IMR-90 (cell line): ENCODE results near the gene ZNF358.

Experiments
- CEBPB ChIP-seq: IDR thresholded peaks from 2 replicates; pipeline ENCODE4 v1.6.1; 2012; ENCODE audit warnings: low read depth, low read length, improper control_type of control experiment
- FOS ChIP-seq: fragments of 150-350 bp; IDR thresholded peaks from 2 replicates; pipeline ENCODE4 v1.6.1; 2016; ENCODE audit warnings: low read depth, low read length
- MXI1 ChIP-seq: IDR thresholded peaks from 2 replicates; pipeline ENCODE4 v1.6.1; 2012; ENCODE audit warnings: low read depth, mild to moderate bottlenecking, low read length, moderate library complexity, borderline replicate concordance
- POLR2A ChIP-seq: IDR thresholded peaks from 2 replicates; pipeline ENCODE4 v1.6.1; 2012; ENCODE audit warnings: mild to moderate bottlenecking, low read depth, low read length
- RCOR1 ChIP-seq: IDR thresholded peaks from 2 replicates; pipeline ENCODE4 v1.6.1; 2012; ENCODE audit warnings: mild to moderate bottlenecking, low read length, improper control_type of control experiment; ENCODE audit not compliant: insufficient replicate concordance
- RFX5 ChIP-seq: IDR thresholded peaks from 2 replicates; pipeline ENCODE4 v1.8.0; 2012; ENCODE audit warnings: low read depth, mild to moderate bottlenecking, low read length, moderate library complexity
- TF ChIP-seq, protein P1 (sequence below): conservative IDR thresholded peaks from 2 replicates; pipeline ENCODE4 v1.5.1; 2012; ENCODE audit warnings: mild to moderate bottlenecking, low read depth, low read length, improper control_type of control experiment
- TF ChIP-seq, protein P2 (sequence below): fragments of 150-350 bp; IDR thresholded peaks from 2 replicates; pipeline ENCODE4 v1.6.1; 2016; ENCODE audit warnings: low read depth, mild to moderate bottlenecking, low read length, moderate library complexity, borderline replicate concordance

DNA sequence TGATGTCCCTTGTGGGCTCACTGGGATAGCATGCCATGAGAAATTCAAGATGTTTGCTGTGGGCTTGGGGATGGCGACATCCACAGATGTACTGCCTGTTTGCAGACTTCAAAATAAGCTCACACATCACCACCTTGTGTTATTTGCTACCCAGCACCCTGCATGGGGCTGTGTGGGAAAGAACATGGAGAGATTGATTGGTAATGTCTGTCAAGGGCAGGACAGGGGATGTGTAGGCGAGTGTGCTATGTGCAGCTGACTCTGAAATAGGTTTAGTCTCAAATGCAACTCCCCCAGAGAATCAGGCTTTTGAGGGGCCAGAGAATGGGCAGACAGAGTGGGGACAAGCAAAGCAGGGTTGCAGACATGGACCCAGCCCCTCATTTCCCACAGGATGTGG, 44.4 kb downstream of the ZNF358 start:
- TF ChIP-seq, protein P1, sequence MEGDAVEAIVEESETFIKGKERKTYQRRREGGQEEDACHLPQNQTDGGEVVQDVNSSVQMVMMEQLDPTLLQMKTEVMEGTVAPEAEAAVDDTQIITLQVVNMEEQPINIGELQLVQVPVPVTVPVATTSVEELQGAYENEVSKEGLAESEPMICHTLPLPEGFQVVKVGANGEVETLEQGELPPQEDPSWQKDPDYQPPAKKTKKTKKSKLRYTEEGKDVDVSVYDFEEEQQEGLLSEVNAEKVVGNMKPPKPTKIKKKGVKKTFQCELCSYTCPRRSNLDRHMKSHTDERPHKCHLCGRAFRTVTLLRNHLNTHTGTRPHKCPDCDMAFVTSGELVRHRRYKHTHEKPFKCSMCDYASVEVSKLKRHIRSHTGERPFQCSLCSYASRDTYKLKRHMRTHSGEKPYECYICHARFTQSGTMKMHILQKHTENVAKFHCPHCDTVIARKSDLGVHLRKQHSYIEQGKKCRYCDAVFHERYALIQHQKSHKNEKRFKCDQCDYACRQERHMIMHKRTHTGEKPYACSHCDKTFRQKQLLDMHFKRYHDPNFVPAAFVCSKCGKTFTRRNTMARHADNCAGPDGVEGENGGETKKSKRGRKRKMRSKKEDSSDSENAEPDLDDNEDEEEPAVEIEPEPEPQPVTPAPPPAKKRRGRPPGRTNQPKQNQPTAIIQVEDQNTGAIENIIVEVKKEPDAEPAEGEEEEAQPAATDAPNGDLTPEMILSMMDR = no peak
- TF ChIP-seq, protein P2, sequence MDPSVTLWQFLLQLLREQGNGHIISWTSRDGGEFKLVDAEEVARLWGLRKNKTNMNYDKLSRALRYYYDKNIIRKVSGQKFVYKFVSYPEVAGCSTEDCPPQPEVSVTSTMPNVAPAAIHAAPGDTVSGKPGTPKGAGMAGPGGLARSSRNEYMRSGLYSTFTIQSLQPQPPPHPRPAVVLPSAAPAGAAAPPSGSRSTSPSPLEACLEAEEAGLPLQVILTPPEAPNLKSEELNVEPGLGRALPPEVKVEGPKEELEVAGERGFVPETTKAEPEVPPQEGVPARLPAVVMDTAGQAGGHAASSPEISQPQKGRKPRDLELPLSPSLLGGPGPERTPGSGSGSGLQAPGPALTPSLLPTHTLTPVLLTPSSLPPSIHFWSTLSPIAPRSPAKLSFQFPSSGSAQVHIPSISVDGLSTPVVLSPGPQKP = no peak
- TF ChIP-seq RCOR1 (no peak), POLR2A (no peak), MXI1 (no peak), RFX5 (no peak), FOS (no peak), CEBPB (no peak)
